Suprapubic skin (tissue), 3 donors: ENCODE results near the gene FOXL3.

Experiments used
- CTCF ChIP-seq, 2 donors: fragments of 200-600 bp in 1 of 2; fragments of 450-650 bp in 1 of 2; sonication (generic) in 1 of 2; IDR thresholded peaks; one replicate each; pipeline ENCODE4 v1.5.1; 2016 to 2019; ENCODE audit warnings: antibody characterized with exemption in 2 of 2, mild to moderate bottlenecking in 1 of 2, moderate library complexity in 1 of 2
- POLR2AphosphoS5 ChIP-seq, 3 donors: sonication (generic); formaldehyde crosslinking; IDR thresholded peaks; one replicate each; pipeline ENCODE4 v1.6.1; 2017; ENCODE audit warnings: antibody characterized with exemption in 3 of 3

- TF ChIP-seq CTCF (IDR thresholded peaks at IDR 0.05) (no peak), POLR2AphosphoS5 (IDR thresholded peaks at IDR 0.05) (no peak)
These were observed 48.5 kb downstream of the FOXL3 start for GRCh38 chr7:338295-339061.
